DMS53 treated with DMSO at 0.1 percent for 48 hours (cell line): ENCODE measurements around the gene PFAS.
A peak's percentile ranks its signal among the peaks of the same experiment; 100 is the strongest.

Experiments used
- DNase-seq: peaks from one replicate; lab custom pipeline; 2025; ENCODE audit not compliant: unreplicated experiment; lab: John Stamatoyannopoulos, UW

Gene PFAS

GRCh38 chr17:8267480-8268147, 18.5 kb downstream of the PFAS start:
- DNase-seq, result no peak

GRCh38 chr17:8268550-8269298, 19.6 kb downstream of the PFAS start:
- DNase-seq, result no peak

- DNase-seq, result no peak
These were observed 23.3 kb downstream of the PFAS start for GRCh38 chr17:8272421-8272820.

- peak; percentile 62 for DNase-seq
These were observed 24.9 kb downstream of the PFAS start for GRCh38 chr17:8273884-8274444.

GRCh38 chr17:8274816-8275215, 25.7 kb downstream of the PFAS start:
- DNase-seq, result no peak

- no peak for DNase-seq
These were observed 26.6 kb downstream of the PFAS start for GRCh38 chr17:8275421-8276290.

GRCh38 chr17:8277317-8277716, 28.2 kb downstream of the PFAS start:
- DNase-seq, result no peak

GRCh38 chr17:8282345-8282744, 33.3 kb downstream of the PFAS start:
- no peak for DNase-seq

GRCh38 chr17:8283356-8283755, 34.3 kb downstream of the PFAS start:
- DNase-seq, result no peak

- DNase-seq, result no peak
These were observed 35.0 kb downstream of the PFAS start for GRCh38 chr17:8284126-8284525.

- no peak for DNase-seq
These were observed 36.4 kb downstream of the PFAS start for GRCh38 chr17:8285270-8286181.

GRCh38 chr17:8287651-8288335, 38.7 kb downstream of the PFAS start:
- DNase-seq, result peak; percentile 65

GRCh38 chr17:8288336-8289102, 39.4 kb downstream of the PFAS start, which contains the start of gene RANGRF:
Gene RANGRF, plus strand, starts transcription at chr17:8288670. Its CDS starts 119 bp downstream, at chr17:8288789.
- DNase-seq, result peak; percentile 94

- DNase-seq, result no peak
These were observed 40.0 kb downstream of the PFAS start for GRCh38 chr17:8289103-8289397.

- no peak for DNase-seq
These were observed 41.0 kb downstream of the PFAS start for GRCh38 chr17:8290043-8290442.

GRCh38 chr17:8292639-8293395, 43.7 kb downstream of the PFAS start:
- DNase-seq, result no peak

- no peak for DNase-seq
These were observed 45.3 kb downstream of the PFAS start for GRCh38 chr17:8294361-8294760.

- no peak for DNase-seq
These were observed 45.8 kb downstream of the PFAS start for GRCh38 chr17:8294814-8295316.
